Measurements from ENCODE around the gene SOD2.
"Not testable (repeated sequence)": the region's sequence is repeated elsewhere in the genome, so short reads cannot be mapped to it uniquely, and the experiment has no call there.

SOD2 gene

DNA sequence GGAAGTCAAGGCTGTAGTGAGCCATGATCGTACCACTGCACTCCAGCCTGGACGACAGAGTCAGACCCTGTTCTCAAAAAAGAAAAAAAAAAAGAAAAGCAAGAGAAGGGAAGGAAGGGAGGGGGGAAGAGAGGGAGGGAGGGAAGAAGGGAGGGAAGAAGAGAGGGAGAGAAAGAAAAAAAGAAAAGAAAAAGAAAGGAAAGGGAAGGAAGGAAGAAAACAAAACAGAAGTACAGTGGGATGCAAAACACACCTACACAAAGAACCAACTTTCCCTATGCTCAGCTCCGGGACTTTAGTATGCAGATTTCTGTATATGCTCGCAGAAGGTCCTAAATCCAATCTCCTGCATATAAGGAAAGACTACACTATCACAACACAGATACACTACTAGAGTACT, 31.7 kb upstream of the SOD2 start:
- in situ Hi-C loops (cut with HindIII; ENCODE audit: low pct_ligation_motif_present, low sequenced_read_pairs) = no loop called here
- TF ChIP-seq, protein P1, sequence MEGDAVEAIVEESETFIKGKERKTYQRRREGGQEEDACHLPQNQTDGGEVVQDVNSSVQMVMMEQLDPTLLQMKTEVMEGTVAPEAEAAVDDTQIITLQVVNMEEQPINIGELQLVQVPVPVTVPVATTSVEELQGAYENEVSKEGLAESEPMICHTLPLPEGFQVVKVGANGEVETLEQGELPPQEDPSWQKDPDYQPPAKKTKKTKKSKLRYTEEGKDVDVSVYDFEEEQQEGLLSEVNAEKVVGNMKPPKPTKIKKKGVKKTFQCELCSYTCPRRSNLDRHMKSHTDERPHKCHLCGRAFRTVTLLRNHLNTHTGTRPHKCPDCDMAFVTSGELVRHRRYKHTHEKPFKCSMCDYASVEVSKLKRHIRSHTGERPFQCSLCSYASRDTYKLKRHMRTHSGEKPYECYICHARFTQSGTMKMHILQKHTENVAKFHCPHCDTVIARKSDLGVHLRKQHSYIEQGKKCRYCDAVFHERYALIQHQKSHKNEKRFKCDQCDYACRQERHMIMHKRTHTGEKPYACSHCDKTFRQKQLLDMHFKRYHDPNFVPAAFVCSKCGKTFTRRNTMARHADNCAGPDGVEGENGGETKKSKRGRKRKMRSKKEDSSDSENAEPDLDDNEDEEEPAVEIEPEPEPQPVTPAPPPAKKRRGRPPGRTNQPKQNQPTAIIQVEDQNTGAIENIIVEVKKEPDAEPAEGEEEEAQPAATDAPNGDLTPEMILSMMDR (IDR thresholded peaks at IDR 0.05; ENCODE audit: low read depth, low read length, missing control alignments) = no peak

DNA sequence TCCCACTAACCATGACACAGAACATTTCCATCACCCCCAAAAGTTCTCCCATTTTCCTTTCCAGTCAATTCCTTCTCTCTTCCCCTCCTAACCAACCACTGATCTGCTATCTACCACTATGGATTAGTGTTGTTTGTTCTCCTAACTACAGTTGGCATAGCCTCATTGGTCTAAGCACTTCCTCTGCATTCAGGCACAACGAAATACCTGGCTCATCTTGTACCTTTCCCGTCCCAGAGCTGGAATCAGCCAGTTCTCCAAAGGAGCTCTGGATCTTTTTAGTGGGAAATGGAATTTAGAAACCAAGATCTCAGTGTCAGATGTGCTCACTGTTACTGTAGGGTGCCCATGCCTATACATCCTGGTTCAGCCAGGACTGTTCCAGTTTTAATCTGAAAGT, 30.2 kb upstream of the SOD2 start:
- no peak overlapping the region for H3K27ac ChIP-seq
- TF ChIP-seq, protein P1 (IDR thresholded peaks at IDR 0.05; ENCODE audit: low read depth, low read length, missing control alignments) = no peak
- DNase-seq = no peak

More for the DNA sequence above, 31.7 kb upstream of the SOD2 start:
- Histone ChIP-seq H3K4me3 (ENCODE audit: low read depth, low read length) (no peak overlapping the region), H3K36me3 (replicated peaks) (peaks cover 4% of the 10 kb centered on the region), H3K27ac (no peak overlapping the region), H3K27me3 (replicated peaks) (no peaks in the 10 kb centered on the region)
- no peak for DNase-seq

DNA sequence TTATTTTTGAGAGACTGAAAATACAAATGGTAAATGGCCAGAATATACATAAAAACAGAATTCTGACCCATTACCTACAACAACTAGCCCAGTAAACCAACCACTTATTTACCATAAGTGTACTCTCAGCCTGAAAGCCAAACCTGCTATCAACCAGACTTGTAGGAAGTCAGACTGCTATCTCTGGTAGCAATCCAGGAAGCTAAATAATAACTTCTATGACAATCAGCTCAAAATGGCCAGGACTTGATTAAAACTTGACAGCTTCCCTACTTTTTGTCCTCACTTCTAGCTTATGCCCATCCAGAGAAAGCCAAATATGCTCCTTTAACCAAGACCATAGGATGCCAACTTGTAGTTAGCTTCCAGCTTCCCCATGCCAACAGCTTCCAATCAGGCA, 29.6 kb upstream of the SOD2 start:
- in situ Hi-C loops (cut with HindIII; ENCODE audit: low pct_ligation_motif_present, low sequenced_read_pairs) = no loop called here
- H3K27ac ChIP-seq = no peak overlapping the region

More for the DNA sequence above, 30.2 kb upstream of the SOD2 start:
- no peaks in the 10 kb centered on the region for H3K27me3 ChIP-seq (replicated peaks)
- in situ Hi-C loops (cut with HindIII; ENCODE audit: low pct_ligation_motif_present, low sequenced_read_pairs) = no loop called here
- peaks cover 4% of the 10 kb centered on the region for H3K36me3 ChIP-seq (replicated peaks)
- H3K4me3 ChIP-seq (ENCODE audit: low read depth, low read length) = no peak overlapping the region

DNA sequence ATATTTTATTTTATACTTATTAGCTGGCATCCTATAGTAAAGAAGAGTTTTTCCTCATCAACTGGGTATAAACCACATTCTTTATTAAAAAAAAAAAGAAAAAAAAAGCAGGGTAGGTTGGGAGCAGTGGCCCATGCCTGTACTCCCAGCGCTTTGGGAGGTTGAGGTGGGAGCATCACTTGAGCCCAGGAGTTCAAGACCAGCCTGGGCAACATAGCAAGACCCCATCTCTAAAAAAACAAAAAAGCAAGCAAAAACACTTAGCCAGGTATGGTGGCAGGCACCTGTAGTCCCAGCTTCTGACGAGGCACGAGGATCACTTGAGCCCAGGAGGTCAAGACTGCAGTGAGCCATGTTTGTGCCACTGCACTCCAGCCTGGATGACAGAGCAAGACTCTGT, 28.9 kb upstream of the SOD2 start:
- in situ Hi-C loops (cut with HindIII; ENCODE audit: low pct_ligation_motif_present, low sequenced_read_pairs); H3K27me3 ChIP-seq (replicated peaks); H3K4me3 ChIP-seq (ENCODE audit: low read depth, low read length); H3K36me3 ChIP-seq (replicated peaks); H3K27ac ChIP-seq; DNase-seq: not testable (repeated sequence)

More for the DNA sequence above, 29.6 kb upstream of the SOD2 start:
- TF ChIP-seq, protein P1 (IDR thresholded peaks at IDR 0.05; ENCODE audit: low read depth, low read length, missing control alignments) = no peak
- no peak overlapping the region for H3K4me3 ChIP-seq (ENCODE audit: low read depth, low read length)
- H3K27me3 ChIP-seq (replicated peaks) = no peaks in the 10 kb centered on the region
- DNase-seq = no peak
- peaks cover 3% of the 10 kb centered on the region for H3K36me3 ChIP-seq (replicated peaks)

DNA sequence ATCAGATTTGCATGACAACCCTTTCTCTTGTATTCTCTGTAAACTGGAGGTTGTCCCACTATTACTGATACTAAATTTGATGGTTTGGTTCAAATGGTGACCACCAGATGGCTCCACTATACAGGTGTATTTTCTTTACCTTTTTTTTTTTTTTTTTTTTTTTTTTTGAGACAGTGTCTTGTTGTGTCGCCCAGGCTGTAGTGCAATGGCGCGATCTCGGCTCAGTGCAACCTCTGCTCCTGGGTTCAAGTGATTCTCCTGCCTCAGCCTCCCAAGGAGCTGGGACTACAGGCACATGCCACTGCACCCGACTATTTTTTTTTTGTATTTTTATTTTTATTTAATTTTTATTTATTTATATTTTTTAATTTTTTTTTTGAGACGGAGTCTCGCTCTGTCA, 27.7 kb upstream of the SOD2 start:
- Histone ChIP-seq H3K27ac (no peak overlapping the region), H3K4me3 (ENCODE audit: low read depth, low read length) (no peak overlapping the region), H3K36me3 (replicated peaks) (no peaks in the 10 kb centered on the region), H3K27me3 (replicated peaks) (no peaks in the 10 kb centered on the region)
- in situ Hi-C loops (cut with HindIII; ENCODE audit: low pct_ligation_motif_present, low sequenced_read_pairs) = no loop called here
- TF ChIP-seq, protein P1 (IDR thresholded peaks at IDR 0.05; ENCODE audit: low read depth, low read length, missing control alignments) = peak; percentile 47
- DNase-seq = no peak

DNA sequence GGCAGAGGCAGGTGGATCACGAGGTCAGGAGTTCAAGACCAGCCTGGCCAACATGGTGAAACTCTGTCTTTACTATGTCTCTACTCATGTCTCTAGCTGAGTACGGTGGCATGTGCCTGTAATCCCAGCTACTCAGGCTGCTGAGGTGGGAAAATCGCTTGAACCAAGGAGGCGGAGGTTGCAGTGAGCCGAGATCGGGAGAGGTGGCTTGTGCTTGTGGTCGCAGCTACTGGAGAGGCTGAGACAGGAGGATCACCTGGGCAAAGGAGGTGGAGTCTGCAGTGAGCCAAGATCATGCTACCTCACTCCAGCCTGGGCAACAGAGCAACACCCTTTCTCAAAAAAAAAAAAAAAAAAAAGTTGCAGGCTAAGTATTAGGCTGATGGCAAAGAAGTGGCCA, 26.2 kb upstream of the SOD2 start:
- Histone ChIP-seq H3K27ac (no peak overlapping the region), H3K27me3 (replicated peaks) (no peaks in the 10 kb centered on the region), H3K4me3 (ENCODE audit: low read depth, low read length) (no peak overlapping the region), H3K36me3 (replicated peaks) (no peaks in the 10 kb centered on the region)
- in situ Hi-C loops (cut with HindIII; ENCODE audit: low pct_ligation_motif_present, low sequenced_read_pairs) = no loop called here
- TF ChIP-seq, protein P1 (IDR thresholded peaks at IDR 0.05; ENCODE audit: low read depth, low read length, missing control alignments) = no peak
- DNase-seq = no peak

All from brain microvascular endothelial cell (primary cell).